Lower leg skin (tissue), 3 donors: Measurements from ENCODE around the gene PRTG.

Experiments
- POLR2A ChIP-seq, 2 donors: fragments of 450-650 bp; IDR thresholded peaks; one replicate each; pipeline ENCODE4 v1.6.1; 2016 to 2017; ENCODE audit warnings: antibody characterized with exemption in 2 of 2, mild to moderate bottlenecking in 1 of 2, moderate library complexity in 1 of 2
- TF ChIP-seq, protein P1 (sequence below), 3 donors: fragments of 450-650 bp; IDR thresholded peaks; one replicate each; pipeline ENCODE4 v1.5.1; 2016; ENCODE audit warnings: antibody characterized with exemption in 3 of 3, mild to moderate bottlenecking in 3 of 3, moderate library complexity in 2 of 3

DNA sequence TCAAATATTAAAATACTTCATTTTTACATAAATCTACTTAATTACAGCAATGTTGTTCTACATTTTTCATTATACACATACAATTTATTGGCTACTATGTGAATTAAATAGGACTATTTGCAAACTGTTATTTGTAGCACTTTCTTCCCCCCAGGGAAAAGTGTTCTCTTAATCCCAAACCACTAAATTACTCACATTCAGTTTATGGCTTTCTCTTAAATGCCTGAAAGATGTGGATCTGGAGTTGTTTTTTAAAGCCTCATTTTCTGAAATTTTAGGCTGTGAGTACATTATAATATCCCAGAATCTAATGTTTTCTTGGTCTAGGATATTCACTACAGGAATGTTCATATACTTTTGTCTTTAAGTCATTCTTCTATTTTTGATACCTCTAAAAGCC lies 32.7 kb downstream of the PRTG start:
- TF ChIP-seq POLR2A (IDR thresholded peaks at IDR 0.05) = no peak
- TF ChIP-seq, protein P1, sequence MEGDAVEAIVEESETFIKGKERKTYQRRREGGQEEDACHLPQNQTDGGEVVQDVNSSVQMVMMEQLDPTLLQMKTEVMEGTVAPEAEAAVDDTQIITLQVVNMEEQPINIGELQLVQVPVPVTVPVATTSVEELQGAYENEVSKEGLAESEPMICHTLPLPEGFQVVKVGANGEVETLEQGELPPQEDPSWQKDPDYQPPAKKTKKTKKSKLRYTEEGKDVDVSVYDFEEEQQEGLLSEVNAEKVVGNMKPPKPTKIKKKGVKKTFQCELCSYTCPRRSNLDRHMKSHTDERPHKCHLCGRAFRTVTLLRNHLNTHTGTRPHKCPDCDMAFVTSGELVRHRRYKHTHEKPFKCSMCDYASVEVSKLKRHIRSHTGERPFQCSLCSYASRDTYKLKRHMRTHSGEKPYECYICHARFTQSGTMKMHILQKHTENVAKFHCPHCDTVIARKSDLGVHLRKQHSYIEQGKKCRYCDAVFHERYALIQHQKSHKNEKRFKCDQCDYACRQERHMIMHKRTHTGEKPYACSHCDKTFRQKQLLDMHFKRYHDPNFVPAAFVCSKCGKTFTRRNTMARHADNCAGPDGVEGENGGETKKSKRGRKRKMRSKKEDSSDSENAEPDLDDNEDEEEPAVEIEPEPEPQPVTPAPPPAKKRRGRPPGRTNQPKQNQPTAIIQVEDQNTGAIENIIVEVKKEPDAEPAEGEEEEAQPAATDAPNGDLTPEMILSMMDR (IDR thresholded peaks at IDR 0.05) = no peak
